NCI-H2029 (cell line): ENCODE measurements around the gene ALDH4A1.
"Not testable (repeated sequence)": the region's sequence is repeated elsewhere in the genome, so short reads cannot be mapped to it uniquely, and the experiment has no call there.

Experiments
- DNase-seq: peaks from one replicate; lab custom pipeline; 2025; lab: John Stamatoyannopoulos, UW

Gene ALDH4A1

DNA sequence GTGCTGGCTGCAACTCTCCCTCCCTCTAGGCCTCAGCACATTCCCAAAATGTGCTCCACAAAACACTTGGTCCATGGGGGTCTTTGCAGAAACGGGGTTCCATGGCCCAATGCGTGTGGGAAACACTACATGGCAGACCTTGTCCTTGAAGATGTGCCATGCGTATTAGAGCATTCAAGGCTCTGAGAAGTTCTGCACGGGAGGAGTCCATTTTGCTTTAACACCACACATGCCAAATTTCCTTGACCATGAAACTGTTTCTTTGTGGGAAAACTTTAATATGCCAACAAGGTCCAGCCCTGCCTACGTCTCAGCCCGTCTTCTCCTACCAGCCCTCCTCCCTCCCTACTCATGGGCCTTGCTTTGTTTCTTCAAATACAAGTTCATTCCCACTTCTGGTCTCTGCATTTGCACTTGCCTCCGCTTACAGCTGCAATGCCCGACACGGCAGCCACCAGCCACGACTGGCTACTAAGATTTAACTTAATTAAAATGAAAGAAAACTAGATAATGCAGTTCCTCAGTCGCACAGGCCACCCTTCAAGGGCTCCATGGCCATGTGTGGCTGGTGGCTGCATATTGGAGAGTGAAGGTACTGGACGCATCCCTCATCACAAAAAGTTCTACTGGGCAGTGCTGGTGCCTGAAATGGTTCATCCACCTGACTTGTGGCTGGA is 23.7 kb downstream of the ALDH4A1 start:
- no peak for DNase-seq

DNA sequence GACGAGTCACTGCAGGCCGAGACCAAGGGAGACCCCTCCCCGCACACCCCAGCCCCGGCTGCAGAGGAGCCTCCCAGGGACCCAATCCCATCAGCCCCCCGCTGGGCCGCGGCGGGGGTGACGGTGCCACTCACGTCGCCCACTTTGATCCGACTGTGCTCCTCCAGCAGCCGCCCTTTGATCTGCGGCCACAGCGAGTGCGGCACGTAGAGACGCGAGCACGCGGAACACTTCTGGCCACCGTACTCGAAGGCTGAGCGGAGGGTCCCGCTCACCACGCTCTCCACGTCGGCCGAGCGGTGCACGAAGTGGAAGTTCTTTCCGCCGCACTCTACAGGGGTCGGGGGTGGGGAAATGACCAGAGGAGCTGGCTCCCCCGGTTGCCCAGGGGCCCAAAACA is 25.1 kb downstream of the ALDH4A1 start:
- no peak for DNase-seq

DNA sequence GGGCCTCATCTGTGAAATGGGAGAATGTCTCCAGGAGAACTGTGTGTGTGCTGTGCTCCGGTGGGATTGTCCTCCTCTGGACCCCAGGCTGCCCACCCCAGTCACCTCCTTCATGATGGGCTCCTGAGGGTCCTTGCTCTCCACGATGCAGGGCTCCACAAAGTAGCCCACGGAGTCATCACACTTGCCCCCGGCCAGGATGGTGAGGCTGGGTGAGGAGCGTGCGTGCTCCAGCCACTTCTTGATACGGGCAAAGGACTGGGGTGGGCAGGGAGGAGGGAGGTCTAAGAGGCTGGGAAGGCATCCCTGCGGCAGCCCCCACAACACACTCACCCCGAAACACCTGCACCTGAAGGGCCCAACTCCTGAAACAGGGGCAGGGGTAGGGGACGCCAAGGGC is 26.1 kb downstream of the ALDH4A1 start:
- no peak for DNase-seq

DNA sequence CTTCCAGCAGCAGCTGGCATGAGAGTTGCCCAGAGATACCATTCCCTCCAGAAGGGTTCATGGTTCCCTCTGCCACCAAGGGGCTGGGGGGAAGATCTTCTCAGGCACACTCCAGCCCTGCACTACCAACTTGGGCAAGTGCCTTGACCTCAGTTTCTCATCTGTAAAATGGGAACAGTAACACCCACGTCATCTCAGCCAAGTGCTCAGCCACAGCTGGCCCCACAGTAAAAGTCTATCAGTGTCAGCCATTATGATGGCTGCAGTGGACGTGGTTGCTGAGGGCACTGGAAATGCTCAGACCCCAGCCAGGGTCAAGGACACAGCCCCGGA is 26.6 kb downstream of the ALDH4A1 start:
- no peak for DNase-seq

DNA sequence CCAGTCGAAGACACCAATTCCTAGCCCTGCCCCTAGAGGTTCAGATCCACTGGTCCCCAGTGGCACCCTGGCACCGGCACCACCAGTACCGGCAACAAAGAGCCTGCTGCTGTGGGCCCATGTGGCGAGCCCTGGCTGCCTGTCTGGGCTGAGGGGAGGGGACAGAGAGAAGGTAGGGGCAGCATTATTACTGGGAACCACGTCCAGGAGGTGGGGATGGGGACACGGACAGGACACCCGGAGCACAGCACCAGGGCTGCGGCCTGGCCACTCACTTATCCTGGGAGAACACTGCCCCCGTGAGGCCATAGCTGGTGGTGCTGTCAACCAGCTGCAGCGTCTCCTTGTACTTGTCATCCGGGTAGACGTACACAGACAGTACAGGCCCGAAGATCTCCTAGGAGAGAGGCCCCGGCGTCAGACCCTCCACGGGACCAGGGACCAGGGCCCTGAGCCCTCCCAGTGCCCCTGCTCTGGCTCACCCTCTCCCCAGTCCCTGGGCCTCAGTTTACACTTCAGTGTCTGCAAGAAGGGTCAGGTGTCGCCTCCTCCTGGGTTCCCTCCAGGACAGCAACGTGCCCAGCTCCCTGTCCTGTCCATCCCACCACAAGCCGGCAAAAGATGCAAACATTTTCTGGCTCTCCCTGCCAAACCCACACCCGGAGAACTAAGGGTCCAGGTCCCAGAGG is 27.1 kb downstream of the ALDH4A1 start:
- DNase-seq = peak; percentile 60

DNA sequence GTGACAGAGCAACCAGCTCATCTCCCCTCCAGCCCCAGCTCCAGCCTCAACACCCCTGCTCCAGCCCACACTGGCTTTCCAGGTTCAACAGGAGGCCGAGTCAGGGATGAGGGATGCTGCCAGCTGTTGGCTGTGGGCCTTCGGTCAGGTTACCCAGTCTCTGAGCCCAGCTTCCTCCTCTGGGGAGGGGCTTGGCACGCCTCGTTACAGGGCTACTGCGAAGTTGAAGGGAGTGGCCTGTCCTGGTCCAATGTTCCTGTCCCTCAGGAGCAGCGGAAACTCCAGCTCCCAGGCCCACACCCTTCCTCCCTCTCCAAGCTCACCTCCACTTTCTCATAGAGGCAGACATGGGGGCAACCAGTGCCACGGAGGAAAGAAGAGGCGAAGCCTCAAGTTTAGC is 27.8 kb downstream of the ALDH4A1 start:
- DNase-seq = no peak

DNA sequence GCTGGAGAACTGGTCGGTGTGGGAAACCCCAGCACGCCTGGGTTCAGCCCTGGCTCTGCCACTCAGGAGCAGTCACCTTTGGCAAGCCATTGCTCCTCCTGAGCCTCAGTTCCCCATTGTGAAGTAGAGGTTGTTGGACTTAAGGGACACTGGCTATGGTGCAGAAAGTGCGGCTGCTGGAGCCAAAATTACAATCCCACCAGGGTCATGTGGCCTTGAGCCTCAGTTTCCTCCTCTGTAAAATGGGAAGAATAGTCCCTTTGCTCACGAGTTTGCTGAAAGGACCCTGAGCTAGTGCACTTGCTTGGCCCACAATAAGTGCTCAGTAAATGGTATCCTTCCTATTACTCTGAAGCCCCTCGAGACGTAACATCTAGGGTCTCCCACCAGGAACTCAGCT is 28.3 kb downstream of the ALDH4A1 start:
- DNase-seq = no peak

DNA sequence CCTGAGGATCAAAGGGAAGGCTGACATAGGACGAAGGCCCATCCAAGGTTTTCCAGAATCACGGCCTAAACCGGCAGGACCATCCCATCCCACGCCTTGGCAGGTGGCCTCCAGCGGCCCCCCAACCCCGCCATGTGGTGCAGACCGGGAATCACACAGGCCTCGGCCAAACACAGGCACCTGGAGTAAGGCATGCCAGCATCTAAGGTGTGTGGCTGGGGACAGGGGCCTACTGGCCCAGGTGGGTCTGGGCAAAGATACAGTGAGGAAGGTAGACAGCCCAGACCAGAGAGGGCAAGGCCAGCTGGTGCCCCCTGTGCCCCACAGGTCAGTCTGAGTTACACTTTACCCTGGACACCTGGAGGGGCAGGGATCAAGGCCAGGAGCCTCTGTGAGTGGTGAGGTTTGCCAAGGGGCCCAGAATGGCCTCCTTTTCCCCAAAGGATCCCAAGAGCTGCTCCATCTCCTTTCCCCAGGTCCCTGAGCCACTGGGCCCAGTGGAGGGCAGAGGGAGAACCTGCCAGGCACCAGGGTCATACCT is 30.2 kb downstream of the ALDH4A1 start:
- no peak for DNase-seq

DNA sequence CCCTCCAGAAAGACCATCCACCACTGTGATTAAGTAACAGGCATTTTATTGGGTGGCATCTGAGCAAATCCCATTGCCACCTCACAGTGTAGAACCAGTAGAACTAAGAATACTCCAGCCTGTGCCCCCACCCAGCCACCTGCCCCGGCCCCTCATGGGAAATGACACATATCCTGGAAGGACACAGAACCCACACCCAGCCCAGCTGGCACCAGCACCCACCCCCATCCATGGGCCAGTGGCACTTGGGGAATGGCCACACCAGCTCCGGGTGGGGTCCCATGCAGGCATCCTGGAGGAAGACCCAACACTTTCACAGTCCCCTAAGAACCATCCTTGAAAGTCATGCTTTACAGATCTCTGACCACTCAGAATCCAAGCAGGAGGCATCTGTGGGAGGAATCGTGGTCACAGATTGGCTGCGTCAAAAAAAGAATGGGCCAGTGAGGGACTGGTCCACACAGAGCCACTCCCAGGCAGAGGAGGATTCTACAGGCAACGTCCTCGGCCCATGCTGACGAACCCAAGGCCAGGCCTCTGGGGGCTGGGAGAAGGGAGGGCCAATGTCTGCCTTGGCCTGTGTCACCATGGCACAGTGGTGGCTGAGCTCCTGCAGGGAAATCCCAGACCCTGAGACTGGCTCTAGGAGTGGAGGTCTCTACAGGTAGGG is 30.8 kb downstream of the ALDH4A1 start:
- no peak for DNase-seq

DNA sequence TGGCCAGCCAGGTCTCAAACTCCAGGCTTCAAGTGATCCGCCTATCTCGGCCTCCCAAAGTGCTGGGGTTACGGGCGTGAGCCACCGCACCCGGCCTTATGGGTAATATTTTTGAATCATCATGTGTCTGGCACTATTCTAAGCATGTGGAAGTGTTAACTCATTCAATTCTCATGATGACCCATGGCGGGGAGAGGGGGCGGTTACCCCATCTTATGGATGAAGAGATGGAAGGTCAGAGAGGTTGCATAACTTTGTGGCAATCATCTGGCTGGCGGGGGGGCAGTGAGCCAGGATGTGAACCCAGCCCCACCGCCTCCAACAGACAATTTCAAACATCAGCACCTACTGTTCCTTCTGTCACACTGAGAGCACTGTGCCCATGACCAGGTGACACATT is 31.4 kb downstream of the ALDH4A1 start:
- DNase-seq = no peak

DNA sequence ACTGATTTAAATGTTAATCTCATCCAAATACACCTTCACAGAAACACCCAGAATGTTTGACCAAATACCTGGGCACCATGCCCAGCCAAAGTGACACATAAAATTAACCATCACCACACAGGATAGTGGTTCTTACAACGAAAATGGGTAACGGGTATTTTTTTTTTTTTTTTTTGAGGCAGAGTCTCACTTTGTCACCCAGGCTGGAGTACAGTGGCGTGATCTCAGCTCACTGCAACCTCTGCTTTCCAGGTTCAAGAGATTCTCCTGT is 31.8 kb downstream of the ALDH4A1 start:
- DNase-seq = not testable (repeated sequence)

DNA sequence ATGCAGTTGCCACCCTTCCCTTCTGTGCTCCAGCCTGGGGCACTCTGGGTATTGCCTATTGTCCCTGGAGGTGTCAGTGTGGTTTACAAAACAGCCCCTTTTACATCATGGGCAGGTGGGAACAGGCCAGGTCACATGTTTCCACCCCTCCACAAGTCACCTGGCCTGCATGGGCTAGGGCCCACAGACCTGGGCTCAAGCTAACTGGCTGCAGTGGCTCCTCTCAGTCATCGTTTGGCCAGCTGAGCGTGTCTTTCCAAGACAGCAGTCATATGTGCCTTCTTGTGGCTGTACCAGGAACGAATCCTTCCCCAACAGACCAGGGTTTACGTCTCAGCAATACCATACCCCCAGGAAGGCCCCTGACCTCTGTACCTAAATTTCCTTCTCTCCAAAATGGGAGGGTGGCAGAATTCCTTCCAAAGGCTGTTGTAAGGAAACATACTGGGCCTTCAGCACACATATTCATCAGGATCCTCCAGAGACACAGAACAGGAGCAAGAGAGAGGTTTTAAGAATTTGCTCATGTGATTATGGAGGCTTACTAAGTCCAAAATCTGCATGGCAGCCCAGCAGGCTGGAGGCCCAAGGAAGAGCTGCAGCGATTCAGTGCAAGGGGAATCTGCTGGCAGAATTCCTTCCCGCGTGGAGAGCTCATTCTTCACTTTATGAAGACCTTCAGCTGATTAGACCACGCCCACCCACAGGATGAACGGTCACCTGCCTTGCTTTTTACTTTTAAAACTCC is 32.3 kb downstream of the ALDH4A1 start:
- no peak for DNase-seq

DNA sequence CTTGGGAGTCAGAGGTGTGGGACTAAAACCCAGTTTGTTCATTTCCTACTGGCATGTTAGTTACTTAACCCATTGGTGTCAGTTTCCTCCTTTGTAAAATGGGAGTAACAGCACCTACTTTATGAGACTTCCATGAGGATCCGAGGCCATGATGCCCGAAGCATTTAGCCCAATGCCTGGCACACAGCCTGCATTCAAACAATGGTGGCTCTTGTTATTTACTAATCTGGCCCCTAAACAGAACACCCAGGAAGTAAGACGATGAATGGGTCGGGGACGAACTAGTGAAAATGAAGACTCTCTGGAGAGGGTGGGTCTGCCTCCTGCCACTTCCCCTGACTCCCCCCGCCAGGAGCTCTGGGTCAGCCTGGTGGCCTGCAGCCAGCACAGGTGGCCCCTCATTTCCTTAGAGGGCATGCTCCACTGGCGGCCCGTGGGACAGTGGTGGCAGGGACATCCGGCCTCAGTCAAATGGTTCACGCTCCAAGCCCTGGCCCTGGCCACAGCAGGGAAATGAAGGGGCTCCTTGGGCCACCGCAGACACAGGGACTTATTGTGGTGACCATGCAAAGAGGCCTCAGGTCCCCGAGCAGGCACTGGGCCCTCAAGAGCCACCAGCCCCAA is 33.4 kb downstream of the ALDH4A1 start:
- no peak for DNase-seq

DNA sequence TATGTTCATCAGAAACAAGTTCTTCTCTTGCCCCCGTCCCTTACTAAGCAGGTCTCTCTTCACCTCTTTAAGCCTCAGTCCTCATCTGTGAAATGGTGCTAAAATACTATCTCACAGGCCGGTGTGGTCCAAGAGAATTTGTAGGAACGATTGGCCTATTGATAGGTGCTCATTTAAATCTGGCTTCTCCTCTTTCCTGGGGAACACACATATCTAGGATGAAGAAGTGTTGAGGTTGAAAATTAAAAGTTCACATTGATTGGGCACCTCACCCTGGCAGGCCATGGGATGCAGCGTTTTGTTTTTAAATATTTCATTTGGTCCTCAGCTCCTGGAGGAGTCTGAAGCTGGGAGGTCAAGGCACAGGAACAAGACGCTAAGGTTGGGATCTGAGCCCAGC is 34.0 kb downstream of the ALDH4A1 start:
- DNase-seq = no peak

DNA sequence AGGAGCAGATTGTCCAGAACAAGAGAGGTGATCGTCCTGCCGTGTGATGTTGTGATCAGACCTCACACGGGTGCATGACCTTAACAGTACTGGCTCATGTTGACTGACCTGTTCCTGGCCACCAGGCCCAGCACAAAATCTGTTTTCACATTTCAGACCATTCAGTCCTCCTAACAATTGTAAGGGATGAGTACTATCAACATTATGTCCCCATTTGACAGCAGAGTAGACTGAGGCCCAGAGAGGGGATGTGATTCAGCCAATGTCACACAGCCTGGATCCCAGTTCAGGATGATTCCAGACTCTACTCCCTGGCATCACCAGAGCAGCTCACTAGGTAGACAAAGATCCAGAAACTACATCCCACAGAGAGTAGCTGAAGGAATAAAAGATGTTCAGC is 35.5 kb downstream of the ALDH4A1 start:
- DNase-seq = no peak

DNA sequence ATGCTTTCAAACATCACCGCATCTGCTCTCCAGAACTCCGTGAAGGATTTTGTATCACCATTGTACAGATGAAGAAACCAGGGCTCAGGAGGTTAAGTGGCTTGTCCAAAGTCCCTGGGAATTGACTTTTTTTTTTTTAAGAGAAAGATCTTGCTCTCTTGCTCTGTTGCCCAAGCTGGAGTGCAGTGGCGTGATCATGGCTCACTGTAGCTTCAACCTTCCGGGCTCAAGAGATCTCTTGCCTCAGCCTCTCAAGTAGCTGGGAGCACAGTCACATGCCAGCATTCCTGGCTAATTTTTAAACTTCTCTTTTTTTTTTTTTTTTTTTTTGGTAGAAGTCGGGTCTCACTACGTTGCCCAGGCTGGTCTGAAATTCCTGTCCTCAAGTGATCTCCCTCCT is 36.0 kb downstream of the ALDH4A1 start:
- no peak for DNase-seq

DNA sequence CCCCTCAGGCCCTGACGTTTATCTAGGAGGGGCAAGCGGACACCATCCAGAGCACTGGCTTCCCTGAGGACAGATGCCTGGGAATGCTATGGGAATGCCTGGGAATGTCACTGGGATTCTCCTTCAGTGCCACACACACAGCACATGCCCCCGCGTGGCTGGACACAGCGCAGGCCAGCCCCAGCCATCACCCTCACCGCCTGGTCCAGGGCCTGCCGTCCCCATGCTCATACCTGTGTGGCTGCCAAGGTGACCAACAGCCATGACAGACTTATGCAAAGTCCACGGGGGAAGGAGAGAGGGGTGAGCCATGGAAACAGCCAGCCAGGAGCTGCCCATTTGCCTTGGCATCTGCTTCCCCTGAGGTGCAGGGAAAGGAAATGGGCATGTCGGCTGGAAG is 37.2 kb downstream of the ALDH4A1 start:
- DNase-seq = no peak

DNA sequence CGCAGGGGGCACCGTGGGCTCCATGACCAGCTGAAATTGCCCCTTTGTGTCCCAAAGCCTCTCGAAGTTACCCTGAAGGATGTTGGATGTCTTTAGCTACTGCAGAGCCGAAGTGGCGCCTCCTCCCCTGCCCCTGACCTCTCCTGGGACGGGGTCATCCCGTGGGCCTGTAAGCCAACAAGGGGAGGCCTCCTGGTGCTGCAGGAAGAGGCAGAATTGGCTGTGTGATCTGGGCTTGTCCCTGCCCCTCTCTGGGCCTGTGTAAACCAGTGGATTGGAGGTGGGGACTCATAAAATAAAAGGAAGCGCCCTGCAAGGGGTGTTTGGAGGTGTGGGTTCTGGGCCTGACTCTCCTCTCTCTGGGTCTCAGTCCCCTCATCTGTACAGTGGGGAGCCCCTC is 40.8 kb downstream of the ALDH4A1 start:
- no peak for DNase-seq

DNA sequence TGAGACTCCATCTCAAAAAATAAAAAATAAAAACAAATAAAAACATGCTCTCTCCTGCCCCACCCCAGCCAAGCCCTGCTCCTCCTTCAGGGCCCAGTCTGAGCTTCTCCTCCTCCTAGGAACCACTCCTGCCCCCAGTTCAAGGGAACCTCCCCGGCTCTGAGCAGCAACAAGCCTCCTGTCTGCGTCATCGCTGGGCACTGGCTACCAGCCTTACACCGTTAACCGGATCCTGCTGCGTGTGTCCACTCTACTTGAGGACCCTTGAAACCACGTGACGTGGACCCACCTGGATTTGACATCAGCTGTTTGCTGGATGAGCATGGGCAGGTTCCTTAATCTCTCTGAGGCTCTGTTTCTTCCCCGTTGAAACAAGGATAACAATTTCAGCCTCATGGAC is 41.3 kb downstream of the ALDH4A1 start:
- DNase-seq = peak; percentile 41

DNA sequence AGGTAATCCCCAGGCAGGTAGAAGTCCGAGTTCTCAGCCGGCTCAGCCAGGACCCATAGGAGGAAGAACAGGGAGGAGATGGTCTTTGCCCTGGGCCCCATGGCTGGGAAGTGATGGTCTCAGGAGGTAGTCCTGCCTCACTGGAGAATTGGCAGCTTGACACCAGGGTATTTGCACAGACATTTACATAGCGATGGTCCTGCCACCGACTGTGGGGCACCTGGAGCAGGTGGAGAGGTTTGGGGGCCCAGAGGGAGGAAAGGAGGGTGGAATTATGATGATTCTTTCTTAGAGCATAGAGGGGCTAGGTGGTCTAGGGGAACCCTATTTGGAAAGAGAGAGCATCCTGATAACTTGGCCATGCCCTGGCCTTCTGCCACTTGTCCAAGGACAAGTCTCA is 42.8 kb downstream of the ALDH4A1 start, which contains the start of gene TAS1R2:
TSS of gene TAS1R2 (minus strand) at position 101 of the 400 bp plus-strand sequence. CDS start at position 101, 0 bp downstream.
- DNase-seq = no peak

DNA sequence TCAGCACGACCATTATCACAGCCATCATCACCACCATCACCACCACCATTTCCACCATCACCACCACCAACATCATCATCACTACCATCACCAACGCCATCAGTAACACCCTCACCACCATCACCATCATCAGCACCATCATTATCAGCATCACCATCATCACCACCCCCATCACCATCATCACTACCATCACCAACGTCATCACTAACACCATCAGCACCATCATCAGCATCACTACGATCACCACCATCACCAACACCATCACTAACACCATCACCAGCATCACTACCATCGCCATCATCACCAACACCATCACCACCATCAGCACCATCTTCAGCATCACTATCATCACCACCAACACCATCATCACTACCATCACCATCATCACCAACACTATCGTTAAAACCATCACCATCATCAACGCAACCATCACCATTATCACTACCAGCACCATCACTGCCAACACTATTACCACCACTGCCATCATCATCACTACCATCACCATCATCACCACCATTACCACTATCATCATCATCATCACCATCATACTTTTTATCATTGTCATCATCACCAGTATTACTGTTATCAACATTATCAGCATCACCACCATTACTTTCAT is 44.2 kb downstream of the ALDH4A1 start:
- no peak for DNase-seq

DNA sequence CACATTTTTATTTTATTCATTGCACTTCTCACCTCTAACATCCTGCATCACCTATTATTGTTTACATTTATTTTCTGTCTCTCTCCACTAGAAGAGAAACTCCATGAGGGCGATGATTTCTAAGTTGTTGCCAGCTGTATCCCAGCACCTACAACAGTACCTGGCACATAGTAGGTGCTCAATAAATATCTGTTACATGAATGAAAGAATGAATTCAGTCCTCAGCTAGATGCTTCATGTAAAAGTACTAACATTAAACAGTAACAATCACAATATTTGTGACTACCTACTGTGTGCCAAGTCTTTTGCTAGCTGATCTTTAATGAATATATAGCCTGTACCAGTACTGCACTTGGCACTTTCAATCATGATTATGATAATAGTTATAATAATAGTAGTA is 45.9 kb downstream of the ALDH4A1 start:
- no peak for DNase-seq
